Erythroblast (primary cell): ENCODE data around the gene NAB2.

Source experiments
- DNase-seq, 2 experiments: peaks; one replicate each; lab custom pipeline; 2025; lab: John Stamatoyannopoulos, UW
- GATA1 ChIP-seq: IDR thresholded peaks from 2 replicates; pipeline ENCODE4 v1.6.1; 2011; ENCODE audit warnings: low read depth, mild to moderate bottlenecking, control low read depth, low read length, moderate library complexity
- POLR2A ChIP-seq: IDR thresholded peaks from 2 replicates; pipeline ENCODE4 v1.6.1; 2011; ENCODE audit warnings: mild to moderate bottlenecking, low read length

NAB2 gene

DNA sequence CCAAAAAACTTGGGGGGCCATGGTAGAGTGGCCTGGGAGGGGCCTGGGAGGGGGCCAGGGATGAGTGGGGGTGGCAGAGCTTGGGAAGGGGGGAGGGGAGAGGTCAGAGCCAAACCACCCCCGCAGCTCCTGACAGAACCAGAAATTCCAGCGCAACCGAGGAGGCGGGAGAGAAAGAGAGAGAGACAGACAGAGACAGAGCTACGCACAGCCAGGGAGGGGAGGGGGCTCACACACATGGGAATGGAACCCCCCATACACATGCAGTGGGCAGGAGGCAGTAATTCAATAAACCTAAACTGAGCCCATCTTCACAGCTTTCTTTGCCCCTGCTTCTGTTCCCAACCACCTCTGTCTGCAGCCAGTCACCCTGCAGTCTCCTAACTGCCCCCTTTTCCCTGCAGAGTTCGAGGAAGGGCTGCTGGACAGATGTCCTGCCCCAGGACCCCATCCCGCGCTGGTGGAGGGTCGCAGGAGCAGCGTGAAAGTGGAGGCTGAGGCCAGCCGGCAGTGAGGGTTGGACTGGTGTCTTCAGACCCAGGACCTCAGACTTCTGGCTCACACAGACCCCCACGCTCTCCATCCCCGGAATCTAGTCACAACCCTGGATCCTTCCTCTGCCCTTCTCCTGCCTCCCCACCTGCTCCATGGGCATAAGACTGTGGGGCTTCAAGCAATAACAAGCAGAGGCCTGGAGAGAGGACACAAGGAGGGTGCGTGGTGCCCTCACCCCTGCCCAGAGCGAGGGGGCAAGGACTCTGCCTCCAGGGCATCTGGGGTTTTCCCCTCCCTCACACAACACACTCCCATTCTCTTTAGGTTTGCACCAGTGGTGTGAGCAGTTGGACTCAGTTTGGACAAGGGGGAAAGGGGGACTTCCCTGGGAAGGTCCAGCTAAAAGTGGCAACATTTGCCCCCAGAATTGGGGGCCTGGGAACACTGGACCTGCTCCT is 5.6 kb downstream of the NAB2 start:
- TF ChIP-seq GATA1: no peak
- TF ChIP-seq POLR2A: no peak
- DNase-seq: no peak

DNA sequence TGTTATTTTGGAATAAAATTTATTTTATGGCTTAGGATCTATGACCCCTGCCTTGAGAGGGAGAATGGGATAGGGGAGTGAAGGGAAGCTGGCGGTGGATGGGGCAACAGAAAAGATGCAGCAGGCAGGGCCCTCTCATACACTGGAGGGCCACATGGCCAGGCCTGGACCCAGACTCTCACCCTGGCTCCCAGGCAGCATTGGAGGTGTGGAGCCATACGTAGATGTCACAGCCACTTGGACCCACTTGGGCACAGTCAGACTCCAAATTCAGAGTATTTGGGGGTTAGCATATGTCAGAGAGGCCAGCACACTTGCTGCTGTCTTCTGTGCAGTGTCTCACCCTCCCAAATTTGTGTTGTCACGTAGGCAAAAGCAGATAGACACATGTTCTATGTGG is 6.5 kb downstream of the NAB2 start:
- TF ChIP-seq POLR2A: no peak
- TF ChIP-seq GATA1: no peak
- DNase-seq: no peak

DNA sequence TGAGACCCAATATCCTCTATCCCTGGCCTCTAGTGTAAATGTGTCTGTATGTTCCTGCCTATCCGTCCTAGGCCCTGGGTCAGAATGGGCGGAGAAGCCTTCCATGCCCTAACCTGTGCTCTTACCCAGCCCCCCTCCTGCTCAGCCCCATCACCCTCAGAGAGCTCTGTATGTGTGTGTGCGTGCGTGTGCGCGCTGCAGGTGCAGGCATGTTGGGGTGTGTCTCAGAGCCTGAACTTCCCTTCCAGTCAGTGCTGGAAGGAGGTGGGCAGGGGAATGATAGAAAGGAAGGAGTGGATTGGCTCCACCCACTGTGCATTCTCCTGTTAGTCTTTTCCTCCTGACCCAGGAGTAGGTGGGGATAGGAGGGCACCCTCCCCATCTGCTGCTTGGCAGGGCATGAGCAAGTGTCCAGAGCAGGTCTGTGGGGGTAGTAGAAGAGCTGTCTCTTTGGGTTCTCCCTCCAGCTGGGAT is 7.2 kb downstream of the NAB2 start:
- no peak for DNase-seq
- no peak for TF ChIP-seq GATA1
- TF ChIP-seq POLR2A: no peak

DNA sequence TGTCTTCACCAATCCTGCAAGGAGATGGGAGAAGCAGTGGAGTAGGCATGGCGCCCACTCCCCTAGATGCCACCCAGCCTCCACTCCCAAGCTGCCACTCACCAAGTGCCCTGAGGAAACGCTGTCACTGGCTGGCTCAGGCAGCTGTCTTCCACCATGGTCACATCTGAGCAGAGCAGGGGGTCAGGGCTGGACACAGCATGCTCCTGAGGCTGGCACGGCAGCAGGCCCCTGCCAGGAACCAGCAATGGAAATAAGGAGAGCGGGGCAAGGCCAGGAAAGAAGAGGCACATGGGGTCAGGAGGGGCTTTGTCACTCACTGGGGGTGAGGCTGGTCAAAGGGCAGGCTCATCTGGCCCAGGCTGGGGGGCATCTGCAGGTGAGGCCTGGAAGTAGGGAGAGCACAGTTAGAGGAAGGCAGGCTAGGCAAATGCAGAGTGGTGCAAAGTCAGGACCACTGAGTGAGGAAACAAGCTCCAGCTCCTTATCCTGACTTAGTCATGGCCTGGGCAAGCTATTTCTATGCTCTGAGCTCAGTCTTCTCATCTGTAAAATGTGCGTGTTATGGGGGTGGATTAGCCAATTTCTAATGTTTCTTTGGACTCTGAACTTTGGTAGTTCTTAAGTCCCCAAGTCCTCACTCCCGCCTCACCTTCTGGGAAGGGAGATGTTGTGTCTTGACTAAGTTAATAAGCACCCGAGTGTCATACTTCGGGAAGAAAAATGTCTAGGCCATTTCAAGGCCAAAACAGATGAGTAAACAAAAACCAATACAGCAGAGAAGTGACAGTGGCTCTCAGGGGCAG is 8.0 kb downstream of the NAB2 start:
- no peak for TF ChIP-seq POLR2A
- no peak for TF ChIP-seq GATA1
- DNase-seq: no peak

DNA sequence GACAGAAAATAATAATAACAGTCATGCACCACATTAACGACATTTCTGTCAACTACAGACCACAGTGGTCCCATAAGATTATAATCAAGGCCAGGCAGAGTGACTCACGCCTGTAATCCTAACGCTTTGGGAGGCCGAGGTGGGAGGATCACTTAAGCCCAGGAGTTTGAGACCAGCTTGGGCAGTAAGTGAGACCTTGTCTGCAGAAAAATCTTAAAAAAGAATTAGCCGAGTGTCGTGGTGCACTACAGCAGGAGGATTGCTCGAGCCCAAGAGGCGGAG is 8.6 kb downstream of the NAB2 start:
- DNase-seq: peak; percentile 36 to 37
- no peak for TF ChIP-seq POLR2A
- no peak for TF ChIP-seq GATA1

DNA sequence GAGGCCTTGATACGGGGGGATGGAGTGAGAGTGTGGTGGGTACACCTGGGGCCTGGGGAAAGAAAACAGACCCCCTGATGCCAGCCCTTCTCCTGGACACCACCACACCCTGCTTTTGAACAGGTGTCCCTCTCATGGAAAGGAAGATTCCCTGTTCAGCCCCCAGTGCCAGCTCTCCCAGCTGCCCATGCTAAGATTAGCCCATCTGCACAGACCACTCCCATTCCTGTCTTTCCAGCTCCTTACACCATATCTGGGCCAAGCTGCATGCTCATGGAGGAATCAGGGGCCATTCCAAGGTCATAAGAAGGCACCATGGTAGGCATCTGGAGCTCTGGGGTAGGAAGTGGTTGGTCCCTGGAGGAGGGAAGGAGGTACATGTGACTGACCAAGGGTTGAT is 9.6 kb downstream of the NAB2 start:
- no peak for TF ChIP-seq POLR2A
- no peak for TF ChIP-seq GATA1
- DNase-seq: no peak

DNA sequence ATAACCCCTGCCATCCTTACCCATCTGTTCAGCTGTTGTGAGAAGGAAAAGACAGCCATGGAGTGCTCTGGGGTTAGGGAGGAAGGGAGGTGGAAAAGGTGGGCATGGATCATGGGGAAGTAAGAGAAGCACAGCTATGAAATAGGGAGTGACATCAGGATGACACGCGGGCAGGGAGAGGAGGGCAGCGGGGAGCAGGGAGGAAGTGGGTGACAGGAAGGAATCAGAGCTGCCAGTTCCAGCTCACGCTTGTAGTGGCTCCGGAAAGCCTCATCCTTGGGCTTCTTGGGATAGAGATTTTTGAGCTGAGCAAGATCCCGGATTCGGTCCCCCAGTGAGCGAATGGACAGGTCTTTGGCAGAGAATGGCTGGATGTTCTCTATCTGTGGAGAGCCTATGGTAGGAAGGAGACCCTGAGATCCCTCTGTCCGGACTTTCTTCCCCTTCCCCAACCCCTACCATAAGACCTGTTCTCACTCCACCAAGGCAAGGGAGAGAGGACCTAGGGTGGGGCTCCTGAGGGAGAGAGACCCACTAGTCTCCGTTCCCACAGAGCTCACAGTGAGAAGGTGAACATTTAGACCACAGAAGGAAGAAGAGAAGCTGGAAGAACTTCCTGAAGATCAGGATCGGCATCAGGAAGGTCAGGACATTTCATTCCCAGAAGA is 10.3 kb downstream of the NAB2 start:
- no peak for DNase-seq
- TF ChIP-seq GATA1 (no peak), POLR2A (no peak)

DNA sequence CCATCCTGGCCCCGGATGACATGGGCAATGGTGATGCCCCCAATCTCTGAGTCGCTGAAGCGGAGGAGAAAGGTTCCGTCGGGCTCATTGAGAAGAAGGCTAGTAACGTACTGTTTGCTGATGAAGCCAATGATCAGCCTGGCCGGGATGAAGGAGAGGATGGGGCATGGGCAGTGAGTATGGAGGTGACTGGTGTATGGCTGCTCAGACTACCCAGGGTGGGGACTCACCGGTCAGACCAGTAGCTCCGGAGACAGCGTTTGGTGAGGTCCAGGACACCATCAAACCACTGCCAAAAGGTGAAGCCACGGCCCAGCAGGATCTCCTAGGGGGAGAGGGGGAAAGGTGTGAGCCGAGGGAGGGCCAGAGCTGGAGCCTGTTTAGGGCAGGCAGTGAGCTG is 10.9 kb downstream of the NAB2 start:
- no peak for TF ChIP-seq POLR2A
- no peak for TF ChIP-seq GATA1
- DNase-seq: no peak

DNA sequence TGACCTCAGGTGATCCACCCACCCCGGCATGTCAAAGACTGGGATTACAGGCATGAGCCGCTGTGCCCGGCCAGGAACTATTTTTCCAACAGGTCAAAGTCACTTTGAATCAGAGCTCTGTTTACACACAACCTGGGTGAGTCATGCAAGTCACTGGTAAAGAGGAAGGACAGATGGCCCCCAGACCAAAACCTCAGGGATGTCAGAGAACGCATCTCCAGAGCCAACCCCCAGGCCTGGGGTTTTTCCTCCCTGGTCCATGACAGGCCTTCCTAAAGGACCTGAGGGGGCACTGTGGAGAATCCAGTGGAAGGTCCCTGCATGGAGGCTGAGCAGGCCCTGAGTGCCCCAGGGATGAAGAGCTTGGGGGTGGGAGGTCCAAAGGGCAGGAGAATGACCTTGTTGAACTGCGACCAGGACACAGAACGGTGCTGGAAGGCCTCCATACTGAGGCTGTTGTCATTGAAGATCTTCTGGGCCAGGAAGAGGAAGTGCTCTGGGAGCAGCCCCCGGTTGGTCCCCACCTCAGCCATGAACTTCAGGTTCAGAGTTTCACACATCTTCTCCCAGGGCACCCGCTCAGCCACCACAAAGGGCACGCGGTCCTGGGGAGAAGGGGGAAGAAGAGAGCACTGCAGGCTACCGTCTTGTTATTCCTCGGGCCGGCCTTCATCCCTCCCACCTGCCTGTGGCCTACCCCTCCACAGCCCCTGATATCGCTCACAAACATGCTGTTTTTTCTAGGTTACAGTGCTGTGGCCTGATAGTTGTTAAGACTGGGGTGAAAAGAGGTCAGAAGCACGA is 13.2 kb downstream of the NAB2 start:
- peak; percentile 69 to 85 for DNase-seq
- TF ChIP-seq GATA1 (no peak), POLR2A (no peak)

DNA sequence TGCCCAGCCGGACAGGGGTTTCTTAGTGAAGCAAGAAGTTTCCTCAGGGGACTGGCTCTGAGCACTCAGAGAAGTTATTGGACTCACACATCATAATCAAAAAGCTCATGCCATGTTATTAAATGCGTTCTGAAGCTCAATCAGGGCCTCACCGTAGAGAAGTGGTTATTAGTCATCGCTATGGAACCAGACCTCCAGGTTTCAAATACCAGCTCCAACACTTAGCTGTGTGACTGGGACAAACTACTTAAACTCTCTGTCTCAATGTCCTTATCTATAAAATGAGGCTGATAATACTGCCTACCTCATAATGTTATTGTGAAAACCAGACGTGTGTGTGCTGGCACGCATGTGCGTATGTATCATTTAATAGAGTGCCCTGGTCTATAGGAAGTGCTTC is 14.9 kb downstream of the NAB2 start:
- no peak for TF ChIP-seq GATA1
- no peak for DNase-seq

DNA sequence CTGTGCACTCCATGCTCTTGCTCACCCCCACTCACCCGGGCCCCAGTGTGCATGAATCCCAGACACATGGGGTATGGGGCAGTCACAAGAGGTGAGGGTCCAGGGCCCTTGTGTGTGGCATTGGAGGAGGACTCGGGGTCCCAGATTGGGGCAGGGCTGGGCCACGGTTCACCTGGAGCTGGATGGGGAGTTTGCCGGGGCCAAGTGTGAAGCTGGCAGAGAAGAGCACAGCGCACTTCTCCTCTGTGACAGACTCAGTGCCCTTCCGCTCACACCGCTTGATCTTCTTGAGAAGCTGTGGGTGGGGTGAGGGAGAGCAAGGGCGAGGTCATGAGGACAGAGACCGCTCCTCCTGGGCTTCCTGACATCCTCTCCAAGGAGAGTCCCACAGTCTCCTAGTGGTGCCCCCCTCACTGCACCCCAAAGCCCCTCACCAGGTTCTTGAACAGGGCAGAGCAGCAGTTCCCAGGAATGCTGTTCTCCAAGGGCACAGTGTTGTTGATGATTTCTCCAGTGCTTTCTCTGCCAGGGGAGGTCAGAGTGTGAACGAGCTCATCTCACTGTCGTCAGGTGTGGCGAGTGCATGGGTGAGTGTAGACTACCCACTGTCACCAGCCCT is 15.5 kb downstream of the NAB2 start:
- TF ChIP-seq POLR2A (no peak), GATA1 (no peak)

DNA sequence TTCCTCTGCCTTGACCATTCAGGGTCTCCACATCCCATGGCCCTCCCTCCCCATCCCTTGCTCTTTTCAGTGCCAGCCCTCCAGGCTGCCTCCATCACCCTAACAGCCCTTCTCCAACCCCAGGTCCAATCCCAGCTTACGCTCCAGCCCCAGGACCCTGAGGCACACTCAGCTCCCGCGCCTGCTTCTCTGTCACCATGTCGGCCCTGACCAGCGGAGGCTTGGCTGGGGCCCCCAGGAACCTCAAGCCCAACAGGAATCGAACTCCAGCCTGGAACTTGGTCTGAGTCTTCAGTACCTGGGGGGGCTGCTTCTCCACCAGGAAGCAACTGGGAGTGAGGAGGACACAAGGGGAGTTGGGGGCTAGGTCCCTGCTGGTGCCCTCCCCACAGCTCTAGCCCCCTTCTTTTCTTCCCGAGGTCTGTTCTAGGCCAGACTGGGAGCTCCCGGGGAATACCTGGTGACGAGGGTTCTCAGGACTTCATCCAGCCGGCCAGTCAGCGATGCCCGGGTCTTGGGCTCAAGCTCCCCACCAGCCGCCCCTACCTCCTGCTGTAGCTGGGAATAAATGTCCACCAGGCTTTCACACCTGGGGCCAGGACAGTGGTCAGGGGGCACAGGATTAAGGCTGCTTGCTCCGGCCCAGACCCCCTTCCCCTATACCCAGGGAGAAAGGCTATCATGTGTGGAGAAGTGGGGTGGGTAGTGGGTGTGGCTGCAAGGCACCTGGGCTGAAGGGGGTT is 16.3 kb downstream of the NAB2 start:
- DNase-seq: no peak
- TF ChIP-seq GATA1 (no peak), POLR2A (no peak)

More for the DNA sequence above, 15.5 kb downstream of the NAB2 start:
- DNase-seq: no peak
